HG02943 (cell line): ENCODE data around the gene DENND2A.
"Not testable (repeated sequence)": the region's sequence is repeated elsewhere in the genome, so short reads cannot be mapped to it uniquely, and the experiment has no call there.

ENCODE experiments used
- ATAC-seq: cut with Tn5 transposase; IDR thresholded peaks from one replicate; pipeline ENCODE4 v1.9.1; 2021; ENCODE audit warnings: mild to moderate bottlenecking, low read depth, moderate library complexity; ENCODE audit not compliant: unreplicated experiment

The DENND2A gene

DNA sequence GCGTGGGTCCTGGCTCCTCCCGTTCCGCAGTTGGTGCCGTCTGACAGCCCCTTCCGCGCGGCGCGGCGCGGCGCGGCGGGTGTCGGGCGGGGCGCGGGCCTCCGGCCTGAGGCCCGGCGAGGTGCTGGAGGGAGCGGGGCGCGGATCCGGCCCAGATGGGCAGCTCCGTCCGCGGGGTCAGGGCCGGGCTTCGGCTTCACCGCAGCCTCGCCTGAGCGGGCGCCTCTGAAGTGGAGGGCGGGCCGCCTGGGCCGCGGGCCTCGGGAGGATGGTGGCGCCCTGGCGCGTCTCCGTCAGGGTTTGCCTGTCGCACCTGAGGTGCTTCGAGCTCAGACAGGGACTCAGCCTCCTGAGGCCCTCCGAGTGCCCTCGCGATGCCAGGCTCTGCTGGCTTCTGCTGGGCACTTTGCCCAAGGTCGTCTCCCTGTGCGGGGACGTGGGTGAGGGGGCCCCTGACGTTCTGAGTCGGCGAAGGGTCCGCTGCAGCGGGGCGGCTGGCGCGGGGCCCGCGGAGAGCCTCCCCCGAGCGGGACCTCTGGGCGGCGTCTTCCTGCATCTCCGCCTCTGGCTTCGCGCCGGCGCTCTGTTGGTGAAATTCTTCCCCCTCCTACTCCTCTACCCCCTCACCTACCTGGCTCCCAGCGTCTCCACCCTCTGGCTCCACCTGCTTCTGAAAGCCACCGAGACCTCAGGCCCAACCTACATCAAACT, 32.6 kb upstream of the DENND2A start:
- peak; percentile 33 for ATAC-seq

DNA sequence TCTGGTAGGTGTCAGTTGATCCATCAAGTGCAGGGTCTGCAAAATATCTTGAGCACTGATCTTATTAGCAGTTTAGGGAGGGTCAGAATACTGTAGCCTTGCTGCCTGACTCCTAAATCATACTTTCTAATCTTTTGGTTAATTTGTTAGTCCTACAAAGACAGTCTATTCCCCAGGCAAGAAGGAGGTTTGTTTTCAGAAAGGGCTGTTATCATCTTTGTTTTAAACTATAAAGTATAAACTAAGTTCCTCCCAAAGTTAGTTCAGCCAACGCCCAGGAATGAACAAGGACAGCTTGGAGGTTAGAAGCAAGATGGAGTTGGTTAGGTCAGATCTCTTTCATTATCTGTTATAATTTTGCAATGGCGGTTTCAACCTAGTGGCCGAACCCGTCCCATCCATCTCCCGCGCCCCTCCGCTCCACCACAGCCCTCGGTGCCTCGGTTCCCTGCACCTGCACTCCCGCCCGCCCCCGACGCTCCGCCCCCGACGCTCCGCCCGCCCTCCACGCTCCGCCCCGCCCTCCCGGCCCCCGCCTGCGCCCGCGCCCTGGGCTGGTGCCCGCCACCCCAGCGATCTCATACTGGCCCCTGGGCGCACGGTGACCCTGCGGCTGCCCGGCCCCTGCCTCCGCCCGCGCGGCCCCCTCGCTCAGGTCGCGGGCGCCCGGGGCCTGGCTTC, 31.9 kb upstream of the DENND2A start, which contains the start of gene ADCK2:
ADCK2 (plus strand) TSS at position 564 of the 681 bp plus-strand sequence. CDS start 386 bp downstream, outside the sequence.
- peak; percentile 42 for ATAC-seq

DNA sequence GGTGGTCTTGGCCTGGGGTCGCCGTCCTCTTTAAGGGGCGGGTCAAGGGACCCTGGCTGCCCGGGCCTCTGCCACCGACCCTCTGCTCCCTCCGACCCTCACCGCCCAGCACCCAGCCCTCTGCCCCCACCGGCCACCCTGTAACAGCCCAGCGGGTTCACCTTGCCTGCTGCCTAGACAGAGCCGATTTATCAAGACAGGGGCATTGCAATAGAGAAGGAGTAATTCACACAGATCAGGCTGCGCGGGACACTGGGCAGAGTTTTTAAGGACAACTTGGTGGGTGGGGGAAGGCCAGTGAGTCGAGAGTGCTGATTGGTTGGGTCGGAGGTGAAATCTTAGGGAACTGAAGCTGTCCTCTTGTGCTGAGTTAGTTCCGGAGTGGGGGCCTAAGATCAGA, 31.4 kb upstream of the DENND2A start:
- no peak for ATAC-seq

DNA sequence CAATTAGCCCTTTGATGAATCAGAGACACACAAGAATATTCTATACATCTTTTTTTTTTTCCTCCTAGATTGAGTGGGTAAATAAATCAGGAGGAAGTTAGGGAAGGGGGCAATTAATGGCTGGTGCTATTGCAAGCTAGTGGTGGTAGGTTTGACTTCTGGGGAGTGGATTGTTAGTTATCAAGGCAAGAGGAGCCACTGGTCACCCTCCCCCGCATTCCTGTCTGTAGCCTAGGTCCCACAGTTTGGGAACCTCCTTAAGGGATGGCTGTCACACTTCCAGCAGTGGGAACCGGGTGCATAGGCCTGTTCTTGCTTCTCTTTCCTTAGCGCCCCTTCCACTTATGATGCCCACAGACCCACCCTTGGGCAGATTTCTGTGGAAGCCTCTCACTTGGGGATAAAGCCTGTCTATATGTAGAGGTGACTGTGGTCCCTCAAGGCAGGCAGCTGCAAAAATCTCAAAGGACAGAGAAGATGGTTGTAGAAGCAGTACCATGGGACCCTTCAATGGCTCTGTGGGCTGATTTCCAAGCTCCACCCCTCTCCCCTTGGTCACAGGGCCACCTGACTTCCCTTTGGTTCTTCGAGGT, 29.8 kb upstream of the DENND2A start:
- no peak for ATAC-seq

DNA sequence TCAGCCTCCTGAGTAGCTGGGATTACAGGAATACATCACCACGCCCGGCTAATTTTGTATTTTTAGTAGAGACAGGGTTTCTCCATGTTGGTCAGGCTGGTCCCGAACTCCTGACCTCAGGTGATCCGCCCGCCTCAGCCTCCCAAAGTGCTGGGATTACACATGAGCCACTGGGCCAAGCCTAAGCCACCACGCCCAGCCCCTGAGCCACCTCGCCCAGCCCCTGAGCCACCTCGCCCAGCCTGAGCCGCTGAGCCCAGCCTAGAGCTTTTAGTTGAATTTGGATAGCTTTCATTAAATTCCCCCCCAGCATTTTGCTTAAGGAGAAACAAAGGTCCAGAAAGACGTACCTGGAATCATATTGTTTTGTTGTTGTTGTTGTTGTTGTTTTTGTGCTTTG, 29.2 kb upstream of the DENND2A start:
- not testable (repeated sequence) for ATAC-seq

DNA sequence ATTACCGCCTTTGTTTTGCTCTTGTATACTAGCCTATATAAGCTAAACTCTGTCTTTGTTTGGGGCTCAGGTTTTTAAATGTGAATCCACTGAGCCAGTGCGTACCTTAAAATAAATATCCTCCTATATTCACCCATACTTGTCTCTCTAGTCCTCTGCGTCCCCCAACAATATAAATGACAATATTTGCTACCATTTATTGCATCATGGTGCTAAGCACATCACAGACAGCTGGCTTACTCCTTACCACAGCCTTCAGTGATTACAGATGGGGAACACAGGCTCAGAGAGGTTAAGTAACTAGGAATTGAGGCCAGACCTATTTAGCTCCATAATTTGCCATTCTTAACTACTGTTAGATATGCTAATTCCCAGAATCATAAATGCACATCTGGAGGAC, 28.7 kb upstream of the DENND2A start:
- no peak for ATAC-seq

DNA sequence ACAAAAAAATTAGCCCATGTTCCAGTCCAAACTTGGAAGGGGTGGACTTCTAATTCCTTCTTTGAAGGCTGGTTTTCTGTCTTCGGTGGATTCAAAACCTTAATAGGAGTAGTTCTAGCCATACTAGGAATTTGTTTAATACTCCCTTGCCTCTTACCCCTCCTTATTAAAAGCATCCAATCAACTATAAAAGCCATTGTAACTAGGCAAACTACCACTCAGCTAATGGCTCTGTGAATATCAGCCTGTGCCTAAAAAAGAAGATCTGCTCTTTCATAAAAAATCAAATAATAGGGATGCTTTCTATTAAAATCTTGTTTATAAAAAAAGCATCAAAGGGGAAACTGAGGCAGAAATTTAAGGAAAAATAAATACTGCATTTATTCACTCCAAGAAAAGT, 28.0 kb upstream of the DENND2A start:
- ATAC-seq = no peak

DNA sequence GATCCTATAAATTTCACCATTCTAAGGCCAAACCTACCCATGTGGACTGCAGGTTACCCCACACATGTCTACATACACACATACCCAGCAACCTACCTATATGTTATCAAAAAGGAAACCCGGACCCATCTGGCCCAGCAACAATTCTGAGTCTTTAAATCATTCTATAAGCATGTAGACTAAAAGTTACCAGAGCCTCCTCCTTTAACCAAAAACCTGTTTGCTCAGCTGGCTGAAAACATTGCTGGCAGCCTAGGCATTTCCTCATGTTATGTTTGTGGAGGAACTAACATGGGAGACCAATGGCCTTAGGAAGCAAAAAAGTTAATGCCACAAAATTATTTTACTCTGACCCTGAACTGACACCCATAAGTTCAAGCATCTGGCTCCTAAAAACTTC, 26.9 kb upstream of the DENND2A start:
- ATAC-seq = no peak

DNA sequence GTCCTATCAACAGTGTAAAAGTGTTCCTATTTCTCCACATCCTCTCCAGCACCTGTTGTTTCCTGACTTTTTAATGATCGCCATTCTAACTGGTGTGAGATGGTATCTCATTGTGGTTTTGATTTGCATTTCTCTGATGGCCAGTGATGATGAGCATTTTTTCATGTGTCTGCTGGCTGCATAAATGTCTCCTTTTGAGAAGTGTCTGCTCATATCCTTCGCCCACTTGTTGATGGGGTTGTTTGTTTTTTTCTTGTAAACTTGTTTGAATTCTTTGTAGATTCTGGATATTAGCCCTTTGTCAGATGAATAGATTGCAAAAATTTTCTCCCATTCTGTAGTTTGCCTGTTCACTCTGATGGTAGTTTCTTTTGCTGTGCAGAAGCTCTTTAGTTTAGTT, 22.3 kb upstream of the DENND2A start:
- not testable (repeated sequence) for ATAC-seq

DNA sequence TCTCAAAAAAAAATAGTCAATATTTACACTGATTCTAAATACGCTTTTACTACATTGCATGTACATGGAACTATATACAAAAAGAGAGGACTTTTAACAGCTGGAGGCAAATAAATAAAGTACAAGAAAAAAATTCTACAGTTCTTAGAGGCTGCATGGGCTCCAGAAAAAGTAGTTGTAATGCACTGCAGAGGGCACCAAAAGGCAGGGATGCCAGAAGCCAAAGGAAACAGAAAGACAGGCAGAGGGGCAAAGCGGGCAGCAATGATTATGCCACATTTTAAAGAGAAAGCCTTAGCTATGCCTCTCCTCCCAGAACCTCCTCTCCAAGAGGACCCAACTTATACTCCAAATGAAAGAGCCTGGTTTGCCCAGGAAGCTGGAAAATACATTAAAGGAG, 20.5 kb upstream of the DENND2A start:
- no peak for ATAC-seq

DNA sequence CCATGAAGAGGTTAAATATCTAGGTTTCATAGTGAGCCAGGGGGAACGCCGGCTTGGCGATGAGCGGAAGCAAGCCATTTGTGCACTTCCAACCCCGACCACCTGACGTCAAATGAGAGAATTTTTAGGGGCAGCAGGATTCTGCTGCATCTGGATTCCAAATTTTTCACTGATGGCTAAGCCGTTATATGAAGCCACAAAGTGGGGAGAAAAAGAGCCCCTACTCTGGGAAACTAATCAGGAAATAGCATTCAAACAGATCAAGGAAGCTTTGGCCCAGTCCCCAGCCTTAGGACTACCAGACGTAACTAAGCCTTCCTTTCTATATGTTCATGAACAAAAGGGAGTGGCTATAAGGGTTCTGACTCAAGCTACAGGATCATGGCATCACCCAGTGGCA, 19.2 kb upstream of the DENND2A start:
- no peak for ATAC-seq

DNA sequence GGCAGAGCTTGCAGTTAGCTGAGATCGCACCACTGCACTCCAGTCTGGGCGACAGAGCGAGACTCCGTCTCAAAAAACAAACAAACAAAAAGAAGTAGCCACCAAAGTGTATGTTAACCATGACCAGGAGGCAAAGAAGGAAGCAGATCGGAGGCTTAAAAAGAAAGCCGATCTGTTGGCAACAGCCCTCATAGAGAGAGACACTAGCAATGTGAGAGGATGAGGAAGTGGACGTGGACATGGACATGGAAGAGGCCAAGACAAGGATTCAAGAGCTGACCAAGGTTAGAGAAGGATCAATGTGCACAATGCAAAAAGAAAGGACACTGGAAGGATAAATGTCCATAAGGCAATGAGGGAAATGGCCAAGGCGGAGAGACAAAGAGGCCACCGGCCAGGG, 17.3 kb upstream of the DENND2A start:
- no peak for ATAC-seq

DNA sequence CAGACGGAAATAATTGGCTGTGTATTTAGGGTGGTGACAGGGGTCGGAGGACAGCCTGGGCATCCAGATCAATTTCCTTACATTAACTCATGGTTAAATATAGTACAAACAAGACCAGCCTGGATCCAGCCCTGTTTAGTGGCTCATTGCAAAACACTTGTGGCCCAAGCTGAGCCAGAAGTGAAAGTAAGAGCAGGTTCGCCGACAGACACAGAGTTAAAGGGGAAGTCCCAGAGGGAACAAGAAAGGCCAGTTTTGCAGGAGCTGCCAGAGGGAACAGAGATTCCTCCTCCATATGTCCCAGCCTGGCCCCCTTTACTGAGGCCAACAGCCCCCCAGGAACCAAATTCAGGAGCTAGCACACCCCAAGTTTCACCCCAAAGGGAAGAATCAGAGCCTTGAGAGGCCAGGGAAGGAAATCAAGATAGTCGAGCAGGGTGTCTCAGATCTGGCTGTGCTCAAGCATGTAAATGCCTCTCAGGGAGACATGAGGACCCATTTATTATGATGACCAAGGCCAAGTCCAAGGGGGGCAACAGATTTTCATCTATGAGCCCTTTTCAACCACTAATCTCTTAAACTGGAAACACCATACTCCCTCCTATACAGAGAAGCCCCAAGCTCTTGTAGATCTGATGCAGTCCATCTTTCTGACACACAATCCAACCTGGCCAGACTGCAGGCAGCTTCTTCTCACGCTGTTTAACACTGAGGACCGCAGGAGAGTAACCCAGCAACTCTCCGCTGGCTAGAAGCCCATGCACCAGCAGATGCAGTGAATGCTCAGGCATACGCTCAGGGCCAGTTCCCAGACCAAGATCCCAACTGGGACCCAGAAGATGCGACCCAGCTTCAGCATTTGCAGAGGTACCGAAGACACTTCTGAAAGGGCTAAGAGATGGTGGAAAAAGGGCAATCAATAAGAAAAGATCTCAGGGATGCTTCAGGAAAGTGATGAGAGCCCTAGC, 16.2 kb upstream of the DENND2A start:
- peak; percentile 71 for ATAC-seq

DNA sequence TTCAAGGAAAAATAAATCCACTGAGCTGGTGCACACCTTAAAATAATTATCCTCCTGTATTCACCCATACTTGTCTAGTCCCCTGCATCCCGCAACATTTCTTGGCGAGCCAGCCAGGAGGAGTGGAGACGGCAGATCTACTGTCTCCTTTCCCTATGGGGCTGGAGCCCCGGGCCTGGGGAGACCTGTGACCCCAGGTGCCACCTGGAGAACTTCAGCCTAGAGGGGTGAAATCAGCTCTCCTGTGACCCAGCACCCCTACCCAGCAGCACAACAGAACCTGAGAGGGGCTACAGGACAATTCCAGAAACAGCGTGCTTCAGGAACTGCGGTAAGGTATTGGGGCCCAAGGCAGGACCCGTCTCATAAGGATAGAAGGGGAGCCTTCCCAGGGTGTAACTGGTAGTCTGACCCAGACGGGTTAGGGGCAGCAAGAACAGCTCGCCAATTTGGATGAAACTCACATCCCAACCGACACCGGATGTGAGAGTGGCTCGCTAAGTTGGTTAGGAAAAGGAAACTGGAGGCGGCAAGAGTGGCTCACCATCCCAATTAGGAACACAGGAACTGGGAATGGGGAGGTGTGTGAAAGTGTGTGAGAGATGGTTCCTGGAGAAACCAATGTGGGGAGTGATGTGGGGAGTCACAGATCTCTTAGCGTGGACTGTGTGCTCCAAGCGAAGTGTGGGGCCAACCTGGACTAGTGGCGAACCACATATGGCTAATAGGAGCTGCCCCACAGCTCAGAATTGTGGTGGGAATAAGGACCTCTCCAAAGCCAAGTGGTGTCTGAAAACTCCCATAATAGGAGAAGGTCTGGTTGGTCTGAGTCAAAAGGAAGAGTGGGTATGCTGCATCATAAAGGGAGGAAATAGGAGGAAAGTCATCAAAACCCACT, 15.1 kb upstream of the DENND2A start:
- no peak for ATAC-seq

DNA sequence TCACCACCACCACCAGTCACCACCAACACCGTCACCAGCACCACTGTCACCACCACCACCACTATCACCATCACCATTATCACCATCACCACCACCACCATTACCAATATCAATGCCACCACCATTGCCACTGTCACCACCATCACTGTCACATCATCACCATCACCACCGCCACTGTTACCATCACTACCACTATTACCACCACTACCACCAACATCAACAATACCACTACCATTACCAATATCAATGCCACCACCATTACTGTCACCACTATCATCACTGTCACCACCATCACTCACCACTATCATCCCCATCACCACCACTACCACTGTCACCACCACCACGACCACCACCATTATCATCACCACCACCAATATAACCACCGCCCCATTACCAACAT, 14.0 kb upstream of the DENND2A start:
- ATAC-seq = no peak

DNA sequence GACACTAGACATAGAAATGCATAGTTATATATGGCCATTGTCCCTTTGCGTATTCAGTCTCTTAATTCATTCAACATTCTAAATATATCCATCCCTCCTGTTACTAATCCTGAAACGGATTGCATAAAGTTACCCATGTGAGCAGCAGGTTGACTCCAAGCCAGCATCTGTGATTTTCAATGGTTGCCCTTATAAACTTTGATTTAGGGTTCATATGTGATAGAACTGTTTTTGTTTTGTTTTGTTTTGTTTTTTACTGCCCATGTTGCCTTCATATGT, 13.4 kb upstream of the DENND2A start:
- ATAC-seq = no peak

DNA sequence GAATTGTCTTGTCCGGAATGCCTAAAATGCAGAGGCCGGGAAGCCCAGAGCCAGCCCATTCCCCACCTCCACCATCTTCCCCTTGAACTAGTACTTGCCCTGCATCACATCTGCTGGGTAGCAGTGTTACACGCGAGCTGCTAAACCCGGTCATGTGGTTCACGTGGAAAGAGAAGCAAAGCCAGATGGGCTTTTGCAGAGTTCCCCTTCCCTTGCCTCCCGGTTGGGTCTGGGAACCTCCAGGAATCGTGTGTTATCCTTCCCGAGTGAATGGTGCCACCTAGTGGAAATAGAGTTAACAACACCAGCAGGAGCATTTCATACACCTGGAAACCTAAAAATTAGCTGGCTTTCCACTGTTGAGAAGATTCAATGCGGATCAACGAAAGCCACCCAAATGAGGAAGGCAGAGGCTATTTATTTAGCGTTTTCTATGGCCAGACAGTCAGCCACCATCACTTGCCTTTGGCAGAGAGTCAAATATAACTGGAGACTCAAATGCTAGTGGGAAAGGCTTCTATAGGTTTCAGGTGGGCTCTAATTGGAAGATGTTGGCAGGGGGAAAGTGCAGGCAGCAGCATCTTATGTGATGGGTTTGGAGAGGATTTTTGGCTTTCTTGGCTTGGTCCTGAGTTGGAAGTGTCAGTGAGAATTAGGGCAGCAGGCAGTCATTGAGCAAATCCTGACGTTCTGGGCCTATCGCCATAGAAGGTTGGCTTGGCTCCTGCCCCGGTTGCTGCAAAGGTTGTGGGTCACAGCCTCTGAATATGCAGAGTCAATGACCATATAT, 12.9 kb upstream of the DENND2A start:
- ATAC-seq = no peak

DNA sequence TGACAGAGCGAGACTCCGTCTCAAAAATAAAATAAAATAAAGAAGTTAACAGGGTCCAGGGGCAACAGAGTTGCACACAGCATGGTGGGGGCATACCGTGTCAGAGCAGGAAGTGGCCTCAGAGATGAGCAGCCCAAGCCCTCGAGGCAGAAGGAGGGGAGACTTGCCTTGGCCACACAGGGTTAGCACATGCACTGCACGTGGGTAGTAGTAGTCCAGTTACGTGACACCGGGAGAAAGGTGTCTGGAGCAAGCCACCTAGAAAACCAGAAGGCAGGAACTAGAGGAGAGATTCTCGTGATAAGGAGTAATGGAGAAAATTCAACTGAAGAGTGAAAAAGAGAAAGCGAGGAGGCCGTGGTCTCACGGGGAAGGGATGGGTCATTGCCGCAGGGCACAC, 9.8 kb upstream of the DENND2A start:
- no peak for ATAC-seq

DNA sequence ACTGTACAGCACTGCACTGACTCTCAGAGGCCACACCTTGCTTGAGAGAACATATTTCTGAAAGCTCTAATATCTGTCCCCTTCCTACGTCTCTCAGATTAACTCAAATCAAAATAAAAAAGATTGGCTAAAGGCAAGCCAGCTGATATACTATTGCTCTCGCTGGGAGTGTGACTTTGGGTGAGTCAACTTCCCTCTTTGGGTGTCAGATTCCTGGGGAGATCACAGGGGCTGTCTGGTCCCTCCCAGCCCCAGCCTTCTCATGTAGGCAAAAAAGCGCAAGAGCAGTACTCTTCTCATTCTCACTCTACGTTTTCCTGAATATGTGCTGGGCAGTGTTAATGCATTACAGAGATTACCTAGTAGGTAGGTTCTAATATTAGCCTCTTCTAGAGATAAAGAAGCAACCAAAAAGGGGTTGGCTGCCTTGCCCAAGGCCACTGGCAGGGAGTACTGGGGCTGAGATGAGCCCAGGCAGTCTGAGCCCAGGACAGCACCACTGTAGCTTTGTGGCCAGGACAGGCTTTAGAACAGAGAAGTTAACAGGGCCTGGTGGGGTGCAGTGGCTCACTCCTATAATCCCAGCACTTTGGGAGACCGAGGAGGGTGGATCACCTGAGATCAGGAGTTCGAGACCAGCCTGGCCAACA, 9.1 kb upstream of the DENND2A start:
- ATAC-seq = no peak
